Measurements from ENCODE around the gene SLC36A3.

SLC36A3 gene

DNA sequence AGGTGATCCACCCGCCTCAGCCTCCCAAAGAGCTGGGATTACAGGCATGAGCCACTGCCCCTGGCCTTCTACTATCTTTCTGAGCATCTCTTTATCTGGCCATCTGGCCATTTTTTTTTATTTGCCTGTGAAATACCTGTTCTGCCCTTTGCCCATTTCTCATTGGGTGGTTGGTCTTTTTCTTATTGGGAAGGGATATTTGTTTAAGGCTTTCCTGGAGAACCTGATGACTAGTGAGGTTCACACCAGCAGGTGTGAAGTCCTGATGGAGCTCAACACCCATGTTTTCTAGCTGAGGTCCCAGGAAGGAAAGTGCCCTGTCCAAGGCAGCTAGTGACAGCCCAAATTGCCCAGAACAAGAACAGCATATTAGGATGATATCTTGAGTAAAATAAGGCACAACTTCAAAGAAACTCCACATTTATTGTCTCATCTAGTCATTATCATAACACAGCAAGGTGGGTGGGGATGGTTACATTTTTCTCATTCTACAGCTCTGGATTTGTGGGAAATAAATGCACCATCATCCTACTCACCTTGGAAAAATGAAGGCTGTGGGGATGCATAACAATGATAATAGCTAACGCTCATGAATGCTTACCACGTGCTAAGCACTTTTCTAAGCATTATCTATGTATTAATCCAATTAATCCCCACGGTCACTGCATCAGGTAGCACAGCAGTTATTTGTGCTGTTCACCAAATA, 20.3 kb downstream of the SLC36A3 start:
- in situ Hi-C loops (cut with HindIII; ENCODE audit: low sequenced_read_pairs), result no loop called here
- H3K4me3 ChIP-seq (ENCODE audit: low read depth, low read length), result no peak overlapping the region
- DNase-seq (ENCODE audit: low read depth, low spot score), result no peak
- TF ChIP-seq, protein P1, sequence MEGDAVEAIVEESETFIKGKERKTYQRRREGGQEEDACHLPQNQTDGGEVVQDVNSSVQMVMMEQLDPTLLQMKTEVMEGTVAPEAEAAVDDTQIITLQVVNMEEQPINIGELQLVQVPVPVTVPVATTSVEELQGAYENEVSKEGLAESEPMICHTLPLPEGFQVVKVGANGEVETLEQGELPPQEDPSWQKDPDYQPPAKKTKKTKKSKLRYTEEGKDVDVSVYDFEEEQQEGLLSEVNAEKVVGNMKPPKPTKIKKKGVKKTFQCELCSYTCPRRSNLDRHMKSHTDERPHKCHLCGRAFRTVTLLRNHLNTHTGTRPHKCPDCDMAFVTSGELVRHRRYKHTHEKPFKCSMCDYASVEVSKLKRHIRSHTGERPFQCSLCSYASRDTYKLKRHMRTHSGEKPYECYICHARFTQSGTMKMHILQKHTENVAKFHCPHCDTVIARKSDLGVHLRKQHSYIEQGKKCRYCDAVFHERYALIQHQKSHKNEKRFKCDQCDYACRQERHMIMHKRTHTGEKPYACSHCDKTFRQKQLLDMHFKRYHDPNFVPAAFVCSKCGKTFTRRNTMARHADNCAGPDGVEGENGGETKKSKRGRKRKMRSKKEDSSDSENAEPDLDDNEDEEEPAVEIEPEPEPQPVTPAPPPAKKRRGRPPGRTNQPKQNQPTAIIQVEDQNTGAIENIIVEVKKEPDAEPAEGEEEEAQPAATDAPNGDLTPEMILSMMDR (IDR thresholded peaks at IDR 0.05; ENCODE audit: low read depth, low read length), result no peak

DNA sequence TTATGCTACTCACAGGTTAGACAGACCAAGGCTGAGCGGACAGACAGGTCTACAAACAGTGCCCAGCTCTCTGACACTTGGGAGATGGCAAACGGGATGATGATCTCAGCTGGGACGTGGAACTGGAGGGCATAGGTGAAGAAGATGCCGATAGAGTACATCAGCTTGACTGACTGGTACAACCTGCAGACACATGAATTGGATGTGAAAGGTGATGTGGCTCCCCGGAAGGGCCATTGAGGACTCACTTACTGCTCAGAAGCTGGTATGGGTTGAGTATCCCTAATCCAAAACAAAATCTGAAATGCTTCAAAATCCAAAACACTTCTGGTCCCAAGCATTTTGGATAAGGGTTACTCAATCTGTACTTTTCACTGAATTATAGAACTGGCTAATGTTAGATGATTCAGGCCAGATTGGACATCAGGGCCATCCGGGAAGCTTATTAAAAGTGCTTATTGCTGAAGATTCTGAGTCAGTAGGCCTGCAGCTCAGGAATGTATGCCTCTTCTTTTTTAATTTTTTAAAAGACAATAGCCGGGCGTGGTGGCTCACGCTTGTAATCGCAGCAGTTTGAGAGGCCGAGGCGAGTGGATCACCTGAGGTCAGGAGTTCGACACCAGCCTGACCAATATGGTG, 22.4 kb downstream of the SLC36A3 start:
- TF ChIP-seq, protein P1 (IDR thresholded peaks at IDR 0.05; ENCODE audit: low read depth, low read length), result no peak
- H3K4me3 ChIP-seq (ENCODE audit: low read depth, low read length), result no peak overlapping the region
- DNase-seq (ENCODE audit: low read depth, low spot score), result no peak
- in situ Hi-C loops (cut with HindIII; ENCODE audit: low sequenced_read_pairs), result no loop called here

DNA sequence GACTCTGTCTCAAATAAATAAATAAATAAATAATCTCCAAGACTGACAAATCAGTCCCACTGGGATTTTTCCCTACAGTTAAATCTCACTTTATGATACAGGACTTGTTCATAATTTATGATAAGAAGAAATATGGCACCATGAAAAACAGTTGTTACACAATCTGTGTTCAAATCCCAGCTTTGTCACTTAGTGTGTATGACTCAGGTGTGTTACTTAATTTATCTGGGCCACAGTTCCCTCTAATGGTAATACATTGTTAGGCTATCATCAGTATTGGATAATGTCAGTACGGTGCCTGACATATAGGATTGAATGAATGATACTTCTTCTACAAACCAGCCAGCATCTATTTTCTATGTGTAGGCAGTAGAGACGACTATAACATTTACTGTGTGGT, 23.1 kb downstream of the SLC36A3 start:
- in situ Hi-C loops (cut with HindIII; ENCODE audit: low sequenced_read_pairs), result no loop called here
- TF ChIP-seq, protein P1 (IDR thresholded peaks at IDR 0.05; ENCODE audit: low read depth, low read length), result no peak
- no peak for DNase-seq (ENCODE audit: low read depth, low spot score)
- no peak overlapping the region for H3K4me3 ChIP-seq (ENCODE audit: low read depth, low read length)

DNA sequence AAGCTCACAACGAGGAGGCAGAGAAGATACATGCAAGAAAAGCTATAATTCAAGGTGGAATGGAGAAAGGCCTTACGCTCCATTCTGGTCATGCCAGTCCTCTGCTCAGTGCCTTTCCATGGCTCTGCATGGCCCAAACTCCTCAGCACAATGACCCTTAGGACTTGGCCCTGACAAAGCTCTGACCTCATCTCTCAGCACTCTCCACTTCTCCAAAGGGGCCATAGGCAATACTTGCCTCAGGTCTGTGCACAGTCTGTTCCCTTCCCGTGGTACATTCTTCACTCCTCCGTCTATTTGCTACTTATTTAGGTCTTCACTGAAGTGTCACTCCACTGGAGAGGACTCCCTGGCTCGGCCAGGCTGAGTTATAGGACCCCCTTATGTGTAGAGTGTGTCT, 24.7 kb downstream of the SLC36A3 start:
- in situ Hi-C loops (cut with HindIII; ENCODE audit: low sequenced_read_pairs), result no loop called here
- DNase-seq (ENCODE audit: low read depth, low spot score), result no peak
- TF ChIP-seq, protein P1 (IDR thresholded peaks at IDR 0.05; ENCODE audit: low read depth, low read length), result no peak
- H3K4me3 ChIP-seq (ENCODE audit: low read depth, low read length), result no peak overlapping the region

DNA sequence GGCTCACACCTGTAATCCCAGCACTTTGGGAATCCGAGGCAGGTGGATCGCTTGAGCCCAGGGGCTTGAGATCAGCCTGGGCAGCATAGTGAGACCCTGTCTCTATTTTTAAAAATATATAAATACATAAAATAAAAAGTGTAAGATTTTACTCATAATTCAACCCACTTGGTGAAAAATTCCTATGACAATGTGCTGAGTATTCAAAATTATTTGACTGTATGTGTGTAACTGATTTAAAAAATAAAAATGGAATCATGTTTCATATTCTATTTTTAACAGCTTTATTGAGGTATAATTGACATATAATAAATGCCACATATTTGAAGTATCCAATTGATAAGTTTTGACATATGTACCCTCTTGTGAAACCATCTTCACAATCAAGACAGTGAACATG, 27.8 kb downstream of the SLC36A3 start:
- in situ Hi-C loops (cut with HindIII; ENCODE audit: low sequenced_read_pairs), result no loop called here
- DNase-seq (ENCODE audit: low read depth, low spot score), result no peak
- H3K4me3 ChIP-seq (ENCODE audit: low read depth, low read length), result no peak overlapping the region
- TF ChIP-seq, protein P1 (IDR thresholded peaks at IDR 0.05; ENCODE audit: low read depth, low read length), result no peak

DNA sequence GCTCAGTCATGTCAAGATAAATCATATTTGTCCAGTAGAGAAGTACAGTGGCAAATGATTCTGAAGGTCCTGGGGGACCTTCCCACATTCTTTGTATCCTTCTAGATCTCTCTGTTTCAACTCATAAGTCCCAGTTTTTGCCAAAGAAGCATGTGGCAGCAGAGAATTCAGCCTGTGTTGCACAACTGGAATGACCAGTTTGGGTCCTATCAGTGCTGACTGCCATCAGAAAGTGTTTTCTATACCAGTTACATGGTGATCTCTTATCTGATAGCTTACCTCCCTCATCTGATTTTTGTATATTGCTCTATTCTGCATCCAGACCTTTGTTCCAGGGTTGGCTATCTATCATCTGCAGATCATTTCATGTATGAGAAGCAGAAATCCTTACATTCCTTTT, 28.9 kb downstream of the SLC36A3 start:
- no peak for DNase-seq (ENCODE audit: low read depth, low spot score)
- H3K4me3 ChIP-seq (ENCODE audit: low read depth, low read length), result no peak overlapping the region
- in situ Hi-C loops (cut with HindIII; ENCODE audit: low sequenced_read_pairs), result no loop called here
- TF ChIP-seq, protein P1 (IDR thresholded peaks at IDR 0.05; ENCODE audit: low read depth, low read length), result no peak

Data from astrocyte of the spinal cord (primary cell).